Measurements from ENCODE around the gene NCOR2. TPM values are rescaled to one million over a fixed set of nuclear protein-coding genes. Genes with fewer than 3 reads are reported as not detected.

NCOR2 gene
- total and polyA plus RNA-seq, 2 of the 4 experiments (the other 2 are of a cell fraction): 12.9 to 40.8 TPM

DNA sequence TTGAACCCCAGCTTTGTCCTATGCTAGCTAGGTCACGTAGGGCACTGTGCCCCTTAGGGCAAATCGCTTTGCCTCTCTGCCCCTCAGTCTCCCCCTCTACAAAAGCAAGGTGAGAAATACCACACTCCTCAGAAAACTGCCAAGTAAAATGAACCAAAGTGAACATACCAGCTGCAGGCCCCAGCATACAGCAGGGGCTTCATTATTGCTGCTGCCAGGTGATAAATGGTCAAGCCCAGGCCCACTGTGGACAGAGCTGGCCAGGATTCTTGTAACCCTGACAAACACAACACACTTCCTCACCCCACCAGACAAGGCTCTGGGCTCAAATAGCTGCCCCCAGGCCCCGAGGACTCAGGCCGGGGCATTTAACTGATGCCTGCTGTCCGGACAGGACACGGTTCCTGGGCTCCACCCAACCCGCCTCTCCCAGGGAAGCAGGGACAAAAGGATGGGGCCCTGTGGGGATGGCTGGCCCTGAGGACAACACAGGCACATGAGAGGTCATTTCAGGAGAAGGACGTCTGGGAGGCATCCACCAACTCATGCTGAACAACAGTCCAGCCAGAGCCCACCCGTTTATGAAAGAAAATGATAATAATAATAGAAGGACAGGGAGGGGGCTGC lies 36.7 kb downstream of the NCOR2 start:
- no peak overlapping the region for H3K4me3 ChIP-seq (ENCODE audit: insufficient read depth, low read depth, low read length)
- no peak overlapping the region for H3K23ac ChIP-seq (ENCODE audit: low read depth, low read length)
- H3K9ac ChIP-seq (ENCODE audit: low read depth, low read length): no peak overlapping the region
- H3K27me3 ChIP-seq (ENCODE audit: control insufficient read depth, insufficient read depth, low read length): no peaks in the 10 kb centered on the region
- peaks cover 25% of the 10 kb centered on the region for H3K9me1 ChIP-seq (ENCODE audit: insufficient read depth, low read length)
- H3K14ac ChIP-seq (replicated peaks; ENCODE audit: low read depth, low read length): no peak overlapping the region
- no peak overlapping the region for H4K8ac ChIP-seq (ENCODE audit: low read depth in 2 of 2, low read length in 2 of 2)
- intact Hi-C loops (cut with micrococcal nuclease) (no loop called here), in situ Hi-C loops (cut with MboI; ENCODE audit: low sequenced_read_pairs) (no loop called here), dilution Hi-C loops (cut with HindIII; ENCODE audit: low sequenced_read_pairs, unreplicated experiment) (no loop called here)
- 93% methylated on average over 6 of the region's 9 CpGs; no CpG with 5 or more reads in 1 of the 2 experiments for WGBS, 2 experiments (ENCODE audit: extremely low coverage in 2 of 2, insufficient read length in 1 of 2)
- H3K9me3 ChIP-seq (ENCODE audit: control insufficient read depth, insufficient read depth, low read length): no peaks in the 10 kb centered on the region
- no peak overlapping the region for H2AK5ac ChIP-seq (ENCODE audit: low read depth, low read length)
- no peak overlapping the region for H3K4me2 ChIP-seq (ENCODE audit: low read depth, low read length)
- no peak overlapping the region for H4K5ac ChIP-seq (ENCODE audit: low read depth, low read length)
- ChIA-PET CTCF (no interaction called here), POLR2A (ENCODE audit: unreplicated experiment) (no interaction called here)
- no peak for TF ChIP-seq MAFK (IDR thresholded peaks at IDR 0.05; ENCODE audit: low read depth, low read length)
- no peak for TF ChIP-seq FOS (IDR thresholded peaks at IDR 0.05; ENCODE audit: low read depth, low read length)
- TF ChIP-seq NFE2L2 (IDR thresholded peaks at IDR 0.05; ENCODE audit: low read depth, low read length): no peak
- TF ChIP-seq CEBPB (IDR thresholded peaks at IDR 0.05; ENCODE audit: low read depth, low read length): no peak
- no peak for TF ChIP-seq MAZ (IDR thresholded peaks at IDR 0.05; ENCODE audit: borderline replicate concordance, low read depth, low read length)
- no peak for TF ChIP-seq RFX5 (IDR thresholded peaks at IDR 0.05; ENCODE audit: low read depth, low read length)
- TF ChIP-seq MXI1 (IDR thresholded peaks at IDR 0.05; ENCODE audit: borderline replicate concordance, low read depth, low read length): no peak
- TF ChIP-seq BHLHE40 (IDR thresholded peaks at IDR 0.05; ENCODE audit: low read depth, low read length): no peak
- no peak for TF ChIP-seq RAD21 (IDR thresholded peaks at IDR 0.05; ENCODE audit: low read length)
- TF ChIP-seq, protein P1, sequence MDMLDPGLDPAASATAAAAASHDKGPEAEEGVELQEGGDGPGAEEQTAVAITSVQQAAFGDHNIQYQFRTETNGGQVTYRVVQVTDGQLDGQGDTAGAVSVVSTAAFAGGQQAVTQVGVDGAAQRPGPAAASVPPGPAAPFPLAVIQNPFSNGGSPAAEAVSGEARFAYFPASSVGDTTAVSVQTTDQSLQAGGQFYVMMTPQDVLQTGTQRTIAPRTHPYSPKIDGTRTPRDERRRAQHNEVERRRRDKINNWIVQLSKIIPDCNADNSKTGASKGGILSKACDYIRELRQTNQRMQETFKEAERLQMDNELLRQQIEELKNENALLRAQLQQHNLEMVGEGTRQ (IDR thresholded peaks at IDR 0.05; ENCODE audit: low read depth, low read length): no peak
- no peak for TF ChIP-seq CHD1 (IDR thresholded peaks at IDR 0.05; ENCODE audit: low read depth, low read length)
- TF ChIP-seq, protein P2, sequence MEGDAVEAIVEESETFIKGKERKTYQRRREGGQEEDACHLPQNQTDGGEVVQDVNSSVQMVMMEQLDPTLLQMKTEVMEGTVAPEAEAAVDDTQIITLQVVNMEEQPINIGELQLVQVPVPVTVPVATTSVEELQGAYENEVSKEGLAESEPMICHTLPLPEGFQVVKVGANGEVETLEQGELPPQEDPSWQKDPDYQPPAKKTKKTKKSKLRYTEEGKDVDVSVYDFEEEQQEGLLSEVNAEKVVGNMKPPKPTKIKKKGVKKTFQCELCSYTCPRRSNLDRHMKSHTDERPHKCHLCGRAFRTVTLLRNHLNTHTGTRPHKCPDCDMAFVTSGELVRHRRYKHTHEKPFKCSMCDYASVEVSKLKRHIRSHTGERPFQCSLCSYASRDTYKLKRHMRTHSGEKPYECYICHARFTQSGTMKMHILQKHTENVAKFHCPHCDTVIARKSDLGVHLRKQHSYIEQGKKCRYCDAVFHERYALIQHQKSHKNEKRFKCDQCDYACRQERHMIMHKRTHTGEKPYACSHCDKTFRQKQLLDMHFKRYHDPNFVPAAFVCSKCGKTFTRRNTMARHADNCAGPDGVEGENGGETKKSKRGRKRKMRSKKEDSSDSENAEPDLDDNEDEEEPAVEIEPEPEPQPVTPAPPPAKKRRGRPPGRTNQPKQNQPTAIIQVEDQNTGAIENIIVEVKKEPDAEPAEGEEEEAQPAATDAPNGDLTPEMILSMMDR (conservative IDR thresholded peaks at IDR 0.05; ENCODE audit: low read depth, low read length): no peak
- TF ChIP-seq, protein P3, sequence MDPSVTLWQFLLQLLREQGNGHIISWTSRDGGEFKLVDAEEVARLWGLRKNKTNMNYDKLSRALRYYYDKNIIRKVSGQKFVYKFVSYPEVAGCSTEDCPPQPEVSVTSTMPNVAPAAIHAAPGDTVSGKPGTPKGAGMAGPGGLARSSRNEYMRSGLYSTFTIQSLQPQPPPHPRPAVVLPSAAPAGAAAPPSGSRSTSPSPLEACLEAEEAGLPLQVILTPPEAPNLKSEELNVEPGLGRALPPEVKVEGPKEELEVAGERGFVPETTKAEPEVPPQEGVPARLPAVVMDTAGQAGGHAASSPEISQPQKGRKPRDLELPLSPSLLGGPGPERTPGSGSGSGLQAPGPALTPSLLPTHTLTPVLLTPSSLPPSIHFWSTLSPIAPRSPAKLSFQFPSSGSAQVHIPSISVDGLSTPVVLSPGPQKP (IDR thresholded peaks at IDR 0.05; ENCODE audit: borderline replicate concordance, low read depth, low read length): no peak
- no peak for TF ChIP-seq RCOR1 (IDR thresholded peaks at IDR 0.05; ENCODE audit: insufficient replicate concordance, low read length)
- TF ChIP-seq POLR2A (IDR thresholded peaks at IDR 0.05; ENCODE audit: low read depth, low read length): no peak
- no peak overlapping the region for H2BK20ac ChIP-seq (ENCODE audit: low read depth, low read length)
- H3K56ac ChIP-seq (ENCODE audit: extremely low read depth, insufficient read depth, low read length): no peak overlapping the region
- BruUV-seq (replicated peaks): no TSS peak
- peaks cover 6% of the 10 kb centered on the region for H3K36me3 ChIP-seq (ENCODE audit: control insufficient read depth, insufficient read depth, low read length)
- H3K18ac ChIP-seq (ENCODE audit: low read depth, low read length): no peak overlapping the region
- H2BK15ac ChIP-seq (ENCODE audit: low read depth, low read length): no peak overlapping the region
- DNase-seq (no peak), ATAC-seq (ENCODE audit: low read depth) (no peak)
- H3K4me1 ChIP-seq (ENCODE audit: control insufficient read depth, insufficient read depth, low read length): peaks cover 2% of the 10 kb centered on the region; the same call in 1 of the 2 replicates
- H4K20me1 ChIP-seq (ENCODE audit: insufficient read depth, low read length): peaks cover 89% of the 10 kb centered on the region
- no peak overlapping the region for H2BK120ac ChIP-seq (ENCODE audit: low read depth, low read length)
- H2AK9ac ChIP-seq (replicated peaks; ENCODE audit: low read depth, low read length, poor library complexity): no peak overlapping the region
- no peak overlapping the region for H3K4ac ChIP-seq (ENCODE audit: low read depth, low read length)
- H3K27ac ChIP-seq (ENCODE audit: insufficient read depth, low read length): no peak overlapping the region
- no peak overlapping the region for H2AFZ ChIP-seq (replicated peaks; ENCODE audit: low read length, poor library complexity)
- H2BK5ac ChIP-seq (ENCODE audit: low read depth, low read length, poor library complexity, severe bottlenecking): no peak overlapping the region
- H3K79me1 ChIP-seq (ENCODE audit: low read depth in 1 of 2, low read length in 2 of 2): peaks cover 46 to 78% of the 10 kb centered on the region in 2 experiments
- no peak overlapping the region for H4K91ac ChIP-seq (ENCODE audit: insufficient read depth, low read depth, low read length)

All from IMR-90 (cell line).